ENCODE measurements around the gene RGS11.

Gene RGS11

DNA sequence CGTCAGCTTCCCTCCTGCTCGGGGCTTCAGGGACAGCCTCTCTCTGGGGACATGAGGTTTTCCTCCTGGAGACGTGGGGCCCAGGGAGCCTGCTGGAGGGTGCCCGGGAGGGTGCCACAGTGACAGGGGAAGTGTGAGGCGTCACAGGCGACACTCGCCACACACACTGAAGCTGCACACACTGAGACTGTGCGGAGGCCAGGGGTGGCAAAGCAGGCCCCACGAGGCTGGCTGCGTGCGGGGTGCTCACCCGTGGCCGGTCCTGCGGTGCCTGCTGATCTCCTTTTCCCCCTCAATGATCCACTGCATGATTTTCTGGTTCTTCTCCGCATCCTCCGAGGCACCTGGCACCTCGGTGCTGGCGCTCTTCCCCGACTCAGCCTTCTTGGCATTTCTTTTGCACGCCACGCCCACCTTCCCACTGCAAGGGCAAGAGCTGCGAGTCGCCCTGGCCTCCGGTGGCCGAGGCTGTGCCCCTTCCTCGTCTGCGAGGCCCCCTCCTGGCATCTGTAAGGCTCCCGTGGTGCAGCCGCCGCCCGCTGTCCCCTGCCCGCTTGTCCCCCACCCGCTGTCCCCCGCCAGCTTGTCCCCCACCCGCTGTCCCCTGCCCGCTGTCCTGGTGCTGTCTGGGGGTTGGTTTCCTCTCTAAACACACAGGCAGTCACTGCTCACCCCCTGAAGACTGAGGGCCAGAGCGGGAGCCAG, 21.2 kb upstream of the RGS11 start:
- no peaks in the 10 kb centered on the region for H3K4me1 ChIP-seq (ENCODE audit: control insufficient read depth, insufficient read depth, low read length)
- no peak overlapping the region for H3K27ac ChIP-seq (ENCODE audit: low read length)
- no peak overlapping the region for H3K9ac ChIP-seq (ENCODE audit: low read length in 2 of 2)
- no peak overlapping the region for H3K4me3 ChIP-seq (ENCODE audit: low read length in 2 of 2)
- H3K27me3 ChIP-seq (ENCODE audit: control insufficient read depth in 1 of 2, insufficient read depth in 2 of 2, low read length in 2 of 2) = no peaks in the 10 kb centered on the region
- H3K36me3 ChIP-seq (ENCODE audit: control insufficient read depth in 2 of 2, insufficient read depth in 2 of 2, low read length in 2 of 2) = peaks cover 3 to 13% of the 10 kb centered on the region in 2 donors
- H3K9me3 ChIP-seq (ENCODE audit: control insufficient read depth in 2 of 2, low read length in 2 of 2) = no peaks in the 10 kb centered on the region

DNA sequence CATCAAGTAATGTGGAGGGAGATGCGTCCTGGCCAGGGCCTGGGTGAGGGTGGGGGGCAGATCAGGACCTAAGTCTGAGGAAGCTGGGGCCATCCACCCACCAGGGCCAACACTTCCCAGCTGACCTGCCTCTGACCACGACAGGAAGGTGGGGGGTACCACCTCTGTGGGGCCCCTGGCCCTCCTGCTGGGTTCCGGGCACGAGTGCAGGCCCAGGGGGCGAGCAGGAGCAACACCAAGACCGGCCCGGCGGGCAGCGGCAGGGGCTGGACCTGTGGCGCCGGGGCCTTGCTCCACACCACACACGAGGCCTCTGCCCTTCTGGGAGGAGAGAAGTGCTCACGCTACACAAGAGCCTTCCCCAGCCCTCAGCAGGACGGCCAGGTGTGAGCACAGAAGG, 20.5 kb upstream of the RGS11 start:
- H3K36me3 ChIP-seq (ENCODE audit: control insufficient read depth in 2 of 2, insufficient read depth in 2 of 2, low read length in 2 of 2) = peaks cover 7 to 16% of the 10 kb centered on the region in 2 donors
- no peaks in the 10 kb centered on the region for H3K4me1 ChIP-seq (ENCODE audit: control insufficient read depth, insufficient read depth, low read length)
- no peak overlapping the region for H3K27ac ChIP-seq (ENCODE audit: low read length)
- H3K27me3 ChIP-seq (ENCODE audit: control insufficient read depth in 1 of 2, insufficient read depth in 2 of 2, low read length in 2 of 2) = no peaks in the 10 kb centered on the region
- no peaks in the 10 kb centered on the region for H3K9me3 ChIP-seq (ENCODE audit: control insufficient read depth in 2 of 2, low read length in 2 of 2)
- no peak overlapping the region for H3K9ac ChIP-seq (ENCODE audit: low read length in 2 of 2)
- no peak overlapping the region for H3K4me3 ChIP-seq (ENCODE audit: low read length in 2 of 2)

DNA sequence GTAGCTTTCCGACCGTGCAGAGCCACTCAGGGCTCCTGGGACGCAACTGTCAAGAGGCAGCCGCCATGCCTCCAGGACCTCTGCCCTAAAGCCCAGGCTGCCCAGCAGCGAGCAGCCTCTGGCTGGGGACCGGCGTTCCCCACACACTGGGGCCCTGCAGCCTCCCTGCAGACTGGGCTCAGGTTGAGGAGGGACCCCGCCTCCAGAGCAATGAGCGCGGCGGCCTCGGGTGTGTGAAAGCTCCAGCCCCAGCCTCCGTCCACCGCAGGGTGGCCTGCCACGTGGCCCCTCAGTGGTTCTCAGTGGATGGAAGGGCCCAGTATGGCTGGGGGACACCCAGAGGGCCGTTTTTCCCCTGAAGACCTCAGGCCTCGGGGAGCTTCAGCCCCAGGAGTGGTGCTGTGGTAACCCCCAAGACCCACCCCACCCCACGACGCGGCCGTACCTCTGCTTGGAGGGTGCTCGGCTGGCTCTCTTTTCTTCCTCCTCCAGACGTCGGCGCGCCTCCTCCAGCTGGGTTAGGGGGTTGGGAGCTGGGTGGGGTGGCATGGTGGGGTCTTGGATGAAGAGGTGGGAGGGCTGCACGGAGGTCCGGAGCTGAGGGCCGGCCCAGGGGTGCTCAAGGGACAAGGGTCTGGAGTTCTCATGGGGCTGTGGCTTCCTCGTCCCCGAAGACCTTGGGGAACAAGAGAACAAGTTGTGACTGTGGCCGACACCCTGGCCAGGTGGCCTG, 17.5 kb upstream of the RGS11 start:
- Histone ChIP-seq H3K4me3 (ENCODE audit: low read length in 2 of 2) (no peak overlapping the region), H3K9me3 (ENCODE audit: control insufficient read depth in 2 of 2, low read length in 2 of 2) (no peaks in the 10 kb centered on the region), H3K36me3 (ENCODE audit: control insufficient read depth in 2 of 2, insufficient read depth in 2 of 2, low read length in 2 of 2) (peaks cover 13 to 20% of the 10 kb centered on the region in 2 donors), H3K27ac (ENCODE audit: low read length) (no peak overlapping the region), H3K9ac (ENCODE audit: low read length in 2 of 2) (no peak overlapping the region), H3K4me1 (ENCODE audit: control insufficient read depth, insufficient read depth, low read length) (no peaks in the 10 kb centered on the region), H3K27me3 (ENCODE audit: control insufficient read depth in 1 of 2, insufficient read depth in 2 of 2, low read length in 2 of 2) (no peaks in the 10 kb centered on the region)

DNA sequence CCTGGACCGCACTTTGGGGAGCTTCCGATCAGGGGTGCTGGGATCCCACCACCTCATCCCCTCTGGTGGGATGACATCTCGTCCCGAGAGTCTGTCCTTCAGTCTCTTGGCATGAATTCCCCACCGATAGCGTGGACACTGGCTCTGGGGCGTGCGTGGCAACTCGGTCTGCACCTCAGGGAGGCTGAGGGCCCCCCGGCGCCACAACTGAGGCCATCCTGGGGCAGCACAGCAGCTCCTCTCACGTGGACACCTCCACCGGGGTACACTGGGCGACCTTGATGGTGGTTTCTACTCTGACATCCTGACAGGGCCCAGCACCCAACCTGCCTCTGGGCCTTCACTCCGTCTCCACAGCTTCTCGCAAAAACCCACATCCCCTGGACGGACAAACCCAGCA, 15.8 kb upstream of the RGS11 start:
- Histone ChIP-seq H3K4me3 (ENCODE audit: low read length in 2 of 2) (no peak overlapping the region), H3K9ac (ENCODE audit: low read length in 2 of 2) (no peak overlapping the region), H3K27me3 (ENCODE audit: control insufficient read depth in 1 of 2, insufficient read depth in 2 of 2, low read length in 2 of 2) (no peaks in the 10 kb centered on the region), H3K4me1 (ENCODE audit: control insufficient read depth, insufficient read depth, low read length) (no peaks in the 10 kb centered on the region), H3K36me3 (ENCODE audit: control insufficient read depth in 2 of 2, insufficient read depth in 2 of 2, low read length in 2 of 2) (peaks cover 13 to 16% of the 10 kb centered on the region in 2 donors), H3K9me3 (ENCODE audit: control insufficient read depth in 2 of 2, low read length in 2 of 2) (no peaks in the 10 kb centered on the region), H3K27ac (ENCODE audit: low read length) (no peak overlapping the region)

DNA sequence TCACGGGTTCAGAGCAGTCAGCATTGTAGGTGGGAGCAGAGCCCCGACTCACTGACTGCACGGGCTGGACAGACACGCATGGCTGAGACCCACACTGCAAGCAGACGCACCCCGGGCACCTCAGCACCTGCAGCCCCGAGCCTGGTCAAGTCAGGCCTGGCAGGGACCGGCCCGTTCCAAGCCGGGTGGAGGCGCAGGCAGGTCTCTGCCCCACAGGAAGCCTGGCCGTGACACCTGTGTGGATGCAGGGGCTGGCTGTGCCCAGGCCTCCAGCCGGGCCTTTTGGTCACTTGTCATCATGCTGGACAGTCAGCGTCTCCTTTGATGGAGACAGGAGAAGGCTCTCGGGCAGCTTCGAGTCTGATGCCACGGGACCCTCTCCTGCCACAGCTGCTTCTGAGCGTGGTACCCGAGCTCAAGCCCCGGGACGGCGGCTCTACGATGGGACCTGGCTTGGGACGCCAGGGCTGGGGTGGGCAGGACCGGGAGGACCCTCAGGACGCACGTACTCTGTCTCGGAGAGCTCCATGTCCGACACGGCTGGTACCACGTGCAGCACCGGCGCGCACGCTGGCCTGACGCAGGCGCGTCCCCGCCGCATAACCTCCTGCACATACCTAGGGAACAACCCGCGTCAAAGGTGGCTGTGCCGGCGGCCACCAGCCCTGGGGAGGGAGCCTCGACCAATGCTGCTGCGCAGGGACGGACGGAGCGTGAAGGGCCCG, 15.1 kb upstream of the RGS11 start:
- H3K4me1 ChIP-seq (ENCODE audit: control insufficient read depth, insufficient read depth, low read length) = no peaks in the 10 kb centered on the region
- no peak overlapping the region for H3K4me3 ChIP-seq (ENCODE audit: low read length in 2 of 2)
- H3K9ac ChIP-seq (ENCODE audit: low read length in 2 of 2) = no peak overlapping the region
- H3K27ac ChIP-seq (ENCODE audit: low read length) = no peak overlapping the region
- peaks cover 13 to 17% of the 10 kb centered on the region in 2 donors for H3K36me3 ChIP-seq (ENCODE audit: control insufficient read depth in 2 of 2, insufficient read depth in 2 of 2, low read length in 2 of 2)
- H3K27me3 ChIP-seq (ENCODE audit: control insufficient read depth in 1 of 2, insufficient read depth in 2 of 2, low read length in 2 of 2) = no peaks in the 10 kb centered on the region
- no peaks in the 10 kb centered on the region for H3K9me3 ChIP-seq (ENCODE audit: control insufficient read depth in 2 of 2, low read length in 2 of 2)

DNA sequence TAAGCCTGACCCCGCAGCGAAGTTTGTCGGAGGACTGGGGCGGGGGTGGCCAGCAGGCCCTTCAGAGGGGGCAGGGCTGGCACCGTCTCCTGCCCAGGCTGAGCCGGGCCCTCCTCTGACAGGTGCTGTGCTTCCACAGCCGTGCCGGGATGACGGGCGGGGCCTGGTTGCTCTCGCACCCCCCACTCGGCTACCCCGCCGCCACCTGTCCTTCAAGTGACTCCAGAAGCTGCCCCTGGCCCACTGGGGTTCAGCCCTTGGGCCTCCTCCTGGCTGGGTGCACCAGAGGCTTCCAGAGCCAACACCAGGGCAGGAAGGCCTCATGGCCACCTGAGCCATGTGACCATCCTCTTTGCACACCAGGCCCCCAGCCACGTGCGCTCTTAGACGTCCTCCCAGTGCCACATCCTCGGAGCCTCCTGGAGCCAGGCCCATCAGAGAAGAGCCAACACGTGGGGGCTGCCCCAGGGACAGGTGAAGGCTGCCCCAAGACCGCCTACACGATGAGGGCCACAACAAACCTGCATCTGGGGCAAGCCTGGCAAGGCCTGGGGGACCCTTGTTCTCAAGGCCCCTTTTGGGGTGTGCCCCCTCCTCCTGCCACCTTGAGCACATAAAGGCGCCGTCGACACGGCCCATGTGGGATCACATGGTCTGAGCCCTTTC, 14.4 kb upstream of the RGS11 start:
- Histone ChIP-seq H3K27ac (ENCODE audit: low read length) (no peak overlapping the region), H3K4me3 (ENCODE audit: low read length in 2 of 2) (no peak overlapping the region), H3K27me3 (ENCODE audit: control insufficient read depth in 1 of 2, insufficient read depth in 2 of 2, low read length in 2 of 2) (no peaks in the 10 kb centered on the region), H3K36me3 (ENCODE audit: control insufficient read depth in 2 of 2, insufficient read depth in 2 of 2, low read length in 2 of 2) (peaks cover 13 to 17% of the 10 kb centered on the region in 2 donors), H3K9ac (ENCODE audit: low read length in 2 of 2) (no peak overlapping the region), H3K4me1 (ENCODE audit: control insufficient read depth, insufficient read depth, low read length) (no peaks in the 10 kb centered on the region), H3K9me3 (ENCODE audit: control insufficient read depth in 2 of 2, low read length in 2 of 2) (no peaks in the 10 kb centered on the region)

DNA sequence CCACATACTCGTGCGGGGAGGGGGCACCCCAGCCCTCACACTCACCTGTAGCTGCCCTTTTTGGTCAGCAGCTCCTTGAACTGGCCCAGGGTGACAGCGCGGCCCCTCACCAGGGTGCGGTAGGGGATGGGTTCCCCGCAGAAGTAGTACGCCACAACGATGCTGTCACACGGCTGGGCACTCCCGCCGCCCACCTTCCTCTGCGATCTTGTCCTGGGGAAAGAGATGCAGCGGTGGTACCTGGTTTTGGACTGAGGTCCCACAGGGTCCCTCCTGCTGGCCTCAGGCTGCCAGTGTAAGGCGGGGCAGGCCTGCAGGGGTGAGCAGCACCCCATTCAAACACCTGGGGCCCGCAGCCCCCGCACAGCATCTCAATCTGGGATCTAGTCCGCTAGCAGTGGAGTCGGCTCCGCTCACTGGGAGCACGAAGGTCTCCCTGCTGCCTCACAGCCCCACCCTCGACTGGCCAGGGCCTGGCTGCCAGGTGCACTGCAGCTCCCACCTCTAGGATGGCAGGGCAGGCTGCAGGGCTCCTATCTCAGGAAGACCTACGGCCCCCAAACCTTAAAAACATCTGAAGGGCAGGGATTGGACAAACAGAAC, 13.8 kb upstream of the RGS11 start:
- H3K4me3 ChIP-seq (ENCODE audit: low read length in 2 of 2) = no peak overlapping the region
- no peaks in the 10 kb centered on the region for H3K4me1 ChIP-seq (ENCODE audit: control insufficient read depth, insufficient read depth, low read length)
- H3K36me3 ChIP-seq (ENCODE audit: control insufficient read depth in 2 of 2, insufficient read depth in 2 of 2, low read length in 2 of 2) = peaks cover 13 to 17% of the 10 kb centered on the region in 2 donors
- H3K9ac ChIP-seq (ENCODE audit: low read length in 2 of 2) = no peak overlapping the region
- H3K27ac ChIP-seq (ENCODE audit: low read length) = no peak overlapping the region
- no peaks in the 10 kb centered on the region for H3K27me3 ChIP-seq (ENCODE audit: control insufficient read depth in 1 of 2, insufficient read depth in 2 of 2, low read length in 2 of 2)
- H3K9me3 ChIP-seq (ENCODE audit: control insufficient read depth in 2 of 2, low read length in 2 of 2) = no peaks in the 10 kb centered on the region

DNA sequence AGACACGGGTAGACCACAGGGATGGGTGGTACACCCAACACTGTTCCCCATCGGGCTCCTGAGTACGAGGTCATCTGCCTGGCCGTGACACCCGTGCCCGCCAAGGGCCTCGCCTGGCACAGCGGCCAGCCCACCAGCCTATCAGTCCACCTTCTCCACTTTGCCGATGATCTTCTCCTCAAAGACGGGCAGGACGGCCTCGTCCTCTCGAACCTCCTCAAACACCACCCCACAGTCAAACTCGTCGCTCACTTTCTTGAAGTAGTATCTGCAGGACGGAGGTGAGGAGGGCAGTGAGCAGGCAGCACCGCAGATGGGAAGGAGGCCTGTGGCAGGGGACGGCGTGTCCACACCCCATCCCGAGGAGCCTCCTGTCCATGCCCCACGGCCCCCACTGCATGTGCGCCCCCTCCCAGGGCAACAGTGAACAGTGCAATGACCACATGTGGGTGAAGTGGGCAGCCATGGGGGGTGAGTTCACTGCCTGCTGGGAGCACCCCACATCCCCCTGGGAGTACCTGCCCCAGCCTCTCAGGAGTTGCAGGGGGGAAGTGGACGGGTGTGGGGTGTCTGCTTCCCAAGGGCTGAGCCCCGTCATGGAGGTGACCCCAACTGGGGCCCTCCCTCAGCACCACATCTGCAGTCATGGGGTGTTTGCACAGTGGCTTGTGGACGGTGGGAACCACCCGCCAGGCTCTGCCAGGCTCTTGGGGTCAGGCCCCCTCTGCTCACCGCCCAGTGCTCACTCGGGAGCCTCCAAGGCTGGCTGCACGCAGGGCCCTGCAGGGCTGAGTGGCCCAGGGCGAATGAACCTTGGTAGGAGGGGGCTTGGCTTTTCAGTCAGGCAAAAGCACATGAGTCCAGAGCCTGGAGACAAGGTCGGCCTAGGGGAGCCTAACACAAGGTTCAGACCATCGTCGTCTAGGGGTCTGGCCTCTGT, 12.5 kb upstream of the RGS11 start:
- Histone ChIP-seq H3K36me3 (ENCODE audit: control insufficient read depth in 2 of 2, insufficient read depth in 2 of 2, low read length in 2 of 2) (peaks cover 10 to 17% of the 10 kb centered on the region in 2 donors), H3K4me3 (ENCODE audit: low read length in 2 of 2) (no peak overlapping the region)

DNA sequence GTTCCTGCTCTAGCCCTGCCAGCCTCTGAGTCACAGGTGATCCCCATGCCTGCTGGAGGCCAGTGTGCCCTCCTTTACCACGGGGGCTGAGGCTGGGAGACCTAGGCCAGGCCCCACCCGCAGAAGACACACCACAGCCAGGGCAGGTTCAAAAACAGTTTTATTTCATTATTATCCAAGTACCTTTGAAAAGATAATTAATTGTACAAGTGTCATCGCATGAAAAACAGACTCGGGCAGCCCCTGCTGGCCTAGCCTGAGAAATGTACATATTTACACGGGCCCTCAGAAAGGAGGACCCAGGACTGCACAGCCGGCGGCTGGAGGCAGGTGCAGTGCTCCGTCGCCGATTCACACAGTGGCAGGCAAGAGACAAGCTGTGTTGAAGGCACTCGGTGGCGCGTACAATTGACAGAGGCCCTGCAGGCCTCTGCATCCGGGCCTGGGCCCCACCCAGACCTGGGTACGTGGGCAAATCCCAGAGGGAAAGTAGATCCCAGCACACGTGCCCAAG, 11.6 kb upstream of the RGS11 start:
- Histone ChIP-seq H3K9me3 (ENCODE audit: control insufficient read depth in 2 of 2, low read length in 2 of 2) (no peaks in the 10 kb centered on the region), H3K36me3 (ENCODE audit: control insufficient read depth in 2 of 2, insufficient read depth in 2 of 2, low read length in 2 of 2) (peaks cover 10 to 12% of the 10 kb centered on the region in 2 donors), H3K4me3 (ENCODE audit: low read length in 2 of 2) (no peak overlapping the region), H3K27me3 (ENCODE audit: control insufficient read depth in 1 of 2, insufficient read depth in 2 of 2, low read length in 2 of 2) (no peaks in the 10 kb centered on the region), H3K4me1 (ENCODE audit: control insufficient read depth, insufficient read depth, low read length) (no peaks in the 10 kb centered on the region), H3K27ac (ENCODE audit: low read length) (no peak overlapping the region), H3K9ac (ENCODE audit: low read length in 2 of 2) (no peak overlapping the region)

More for the DNA sequence above, 12.5 kb upstream of the RGS11 start:
- Histone ChIP-seq H3K27me3 (ENCODE audit: control insufficient read depth in 1 of 2, insufficient read depth in 2 of 2, low read length in 2 of 2) (no peaks in the 10 kb centered on the region), H3K27ac (ENCODE audit: low read length) (no peak overlapping the region), H3K9me3 (ENCODE audit: control insufficient read depth in 2 of 2, low read length in 2 of 2) (no peaks in the 10 kb centered on the region), H3K4me1 (ENCODE audit: control insufficient read depth, insufficient read depth, low read length) (no peaks in the 10 kb centered on the region), H3K9ac (ENCODE audit: low read length in 2 of 2) (no peak overlapping the region)

All from stomach smooth muscle (tissue), 2 donors.